ENCODE measurements around the gene RTTN.

The RTTN gene

GRCh38 chr18:69969491-69969890, 236.0 kb downstream of the RTTN start:
- no peak for DNase-seq

- DNase-seq = no peak
These were observed 237.4 kb downstream of the RTTN start for GRCh38 chr18:69968039-69968438.

GRCh38 chr18:69963196-69963595, 242.3 kb downstream of the RTTN start:
- no peak for DNase-seq

- DNase-seq = no peak
These were observed 243.8 kb downstream of the RTTN start for GRCh38 chr18:69961718-69962117.

GRCh38 chr18:69958422-69958821, 247.1 kb downstream of the RTTN start:
- no peak for DNase-seq

DNA sequence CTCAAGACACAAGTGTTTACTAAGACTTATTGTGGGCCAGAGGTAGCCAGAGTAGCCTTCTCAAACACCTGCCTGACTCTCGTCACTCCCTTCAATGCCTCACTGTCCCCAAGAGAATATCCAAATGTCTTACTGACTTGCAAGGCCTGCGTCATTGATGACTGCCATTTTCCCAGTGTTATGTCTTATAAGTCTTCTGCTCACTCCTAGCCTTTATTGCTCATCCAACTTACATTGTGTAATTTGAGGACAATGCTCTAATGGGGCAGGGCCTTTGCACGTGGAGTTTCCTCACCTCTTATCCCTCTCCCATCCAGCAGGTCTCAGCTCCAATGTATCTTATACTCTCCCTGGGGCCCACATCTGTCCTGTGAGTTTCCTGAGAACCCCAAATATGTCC, 247.7 kb downstream of the RTTN start:
- DNase-seq = no peak

DNA sequence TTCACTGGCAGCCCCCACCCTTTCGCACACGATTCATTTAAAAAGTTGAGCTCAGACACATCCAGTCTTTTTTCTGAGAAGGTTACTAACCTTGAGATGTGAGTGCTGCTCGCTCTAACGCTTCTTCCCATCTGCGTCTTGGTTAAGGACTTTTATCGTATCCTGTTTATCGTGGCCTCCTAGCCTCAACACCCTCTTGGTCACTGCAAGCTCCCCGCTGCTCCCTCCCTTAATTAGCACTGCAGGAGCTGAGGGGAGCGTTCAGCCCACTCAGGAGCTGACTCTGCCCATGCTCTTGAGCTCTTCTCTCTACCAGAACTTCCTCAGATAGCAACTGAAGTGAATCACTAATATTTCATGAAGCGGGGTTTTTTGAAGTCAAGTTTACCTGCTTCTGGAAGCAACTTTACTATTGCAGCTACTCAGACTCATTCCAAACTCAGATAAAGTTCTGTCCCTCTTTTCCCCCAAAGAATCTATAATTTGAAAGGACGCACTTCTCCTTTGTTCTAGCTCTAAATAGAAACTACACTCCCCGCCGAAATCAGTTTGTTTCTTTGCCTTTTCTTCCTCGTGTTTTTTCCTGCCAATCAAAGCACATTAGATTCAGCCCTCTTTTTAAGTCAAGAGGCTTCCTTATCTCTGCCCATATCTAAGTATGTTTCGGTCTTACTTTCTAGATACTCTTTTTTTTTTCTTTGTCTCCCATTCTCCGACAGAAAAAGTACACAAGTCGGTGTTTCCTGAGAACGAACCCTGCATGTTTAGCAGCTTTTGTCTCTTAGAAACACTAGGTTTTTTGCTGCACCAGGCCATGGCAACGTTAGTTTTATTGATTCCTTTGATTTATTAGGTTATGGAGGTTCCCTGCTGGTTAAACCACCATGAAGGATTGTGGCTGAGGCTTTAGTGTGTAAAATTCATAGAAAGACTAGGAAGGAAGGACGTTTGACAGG, 248.5 kb downstream of the RTTN start:
- DNase-seq = no peak

DNA sequence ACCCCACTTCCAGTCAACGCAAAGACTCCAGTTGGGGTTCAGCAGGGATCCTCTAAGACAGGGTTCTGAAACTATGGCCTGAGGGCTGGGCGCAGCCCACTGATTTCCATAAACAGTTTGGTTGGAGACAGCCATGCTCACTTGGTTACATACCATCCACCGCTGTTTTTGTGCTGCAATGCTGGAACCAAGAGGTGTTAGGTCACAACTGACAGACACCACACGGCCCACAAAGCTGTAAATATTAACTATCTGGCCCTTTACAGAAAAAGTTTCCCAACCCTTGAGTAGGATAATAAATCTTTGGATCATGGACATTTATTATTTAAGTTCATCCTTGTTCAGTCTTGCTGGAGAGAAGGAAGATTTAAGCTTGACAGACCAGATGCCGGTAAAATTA, 249.4 kb downstream of the RTTN start:
- no peak for DNase-seq

DNA sequence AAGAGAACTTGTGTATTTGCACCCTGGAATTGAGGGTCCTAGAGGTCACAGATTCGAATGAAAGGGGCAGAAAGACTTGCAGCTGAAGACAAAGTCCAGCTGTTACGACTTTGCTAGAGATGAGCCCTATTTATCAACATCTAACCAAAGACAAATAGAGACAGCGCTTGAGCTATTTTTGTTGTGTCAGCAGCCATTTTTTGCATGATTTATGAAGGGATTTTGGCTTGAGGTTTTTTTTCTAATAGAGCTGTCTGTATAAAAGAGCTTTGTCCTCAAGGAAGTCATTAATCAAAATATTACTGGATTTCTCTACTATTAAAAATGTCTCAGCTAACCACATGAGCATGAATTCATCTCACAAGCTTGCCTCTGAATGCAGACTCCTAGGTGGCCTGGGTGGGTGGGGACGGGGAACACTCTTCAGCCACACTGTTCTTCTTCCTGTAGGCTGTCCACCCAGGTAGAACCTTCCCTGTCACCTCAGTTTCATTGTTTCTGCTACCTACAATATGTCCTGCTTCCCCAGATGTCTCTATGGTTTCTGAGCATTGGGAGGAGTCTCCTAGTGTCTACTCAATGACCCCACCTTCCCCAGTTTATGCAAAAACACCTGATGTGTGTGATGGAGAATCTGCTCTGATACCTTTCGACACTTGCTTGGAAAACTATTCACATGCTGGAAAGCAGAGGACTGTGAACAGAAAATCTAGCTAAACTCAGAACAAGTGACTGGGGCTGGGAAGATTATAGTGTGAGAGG, 250.6 kb downstream of the RTTN start:
- DNase-seq = no peak

DNA sequence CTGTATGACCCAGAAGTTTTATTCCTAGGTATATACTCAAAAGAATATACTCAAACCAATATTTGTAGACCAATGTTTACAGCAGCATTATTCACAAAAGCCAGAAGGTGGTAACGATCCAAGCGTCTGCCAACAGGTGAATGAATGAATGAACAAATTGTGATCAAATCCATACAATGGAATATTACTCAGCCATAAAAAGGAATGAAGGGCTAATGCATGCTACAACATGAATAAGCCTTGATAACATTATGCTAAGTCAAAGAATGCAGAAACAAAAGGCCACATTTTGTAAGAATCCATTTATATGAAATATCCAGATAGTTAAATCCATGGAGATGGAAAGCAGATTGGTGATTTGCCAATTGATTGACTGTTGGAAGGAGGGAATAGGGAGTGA, 252.3 kb downstream of the RTTN start:
- DNase-seq = no peak
